HG02763 (cell line): ENCODE results near the gene TMOD2.

ENCODE experiments used
- ATAC-seq: cut with Tn5 transposase; IDR thresholded peaks from one replicate; pipeline ENCODE4 v1.9.1; 2021; ENCODE audit warnings: mild to moderate bottlenecking, moderate library complexity; ENCODE audit not compliant: unreplicated experiment

Gene TMOD2

GRCh38 chr15:51849860-51850259, 98.5 kb downstream of the TMOD2 start:
- no peak for ATAC-seq

- no peak for ATAC-seq
These were observed 102.6 kb downstream of the TMOD2 start for GRCh38 chr15:51853998-51854397.

GRCh38 chr15:51855612-51856011, 104.2 kb downstream of the TMOD2 start:
- ATAC-seq = no peak

- no peak for ATAC-seq
These were observed 105.5 kb downstream of the TMOD2 start for GRCh38 chr15:51856714-51857380.

- ATAC-seq = no peak
These were observed 110.4 kb downstream of the TMOD2 start for GRCh38 chr15:51861557-51862359.

- no peak for ATAC-seq
These were observed 111.7 kb downstream of the TMOD2 start for GRCh38 chr15:51863131-51863530.

GRCh38 chr15:51864408-51865056, 113.1 kb downstream of the TMOD2 start:
- no peak for ATAC-seq

- ATAC-seq = no peak
These were observed 113.9 kb downstream of the TMOD2 start for GRCh38 chr15:51865317-51865716.
